Stimulated activated effector memory CD8-positive, alpha-beta T cell treated with anti-CD3 and anti-CD28 coated beads, Interleukin-12 subunit alpha, Interleukin-12 subunit beta, amount 100 ng/mL, for 72 hours (primary cell): ENCODE results near the gene ZNF267.
"Not testable (repeated sequence)": the region's sequence is repeated elsewhere in the genome, so short reads cannot be mapped to it uniquely, and the experiment has no call there.

Experiments
- ATAC-seq: fragments of 150-1000 bp; cut with Tn5 transposase; 2 replicates; pipeline ENCODE4 v1.10.0; 2021
- DNase-seq, 2 donors: peaks; one replicate each; pipeline ENCODE4 v3.0.0; 2021 to 2022; ENCODE audit warnings: low spot score in 2 of 2
- H3K27ac Mint-ChIP-seq: one replicate; pipeline ENCODE4 v1.8.0; 2022; ENCODE audit warnings: mild to moderate bottlenecking, mixed read lengths
- H3K36me3 Mint-ChIP-seq: one replicate; pipeline ENCODE4 v1.8.0; 2022; ENCODE audit warnings: mild to moderate bottlenecking, mixed read lengths
- H3K4me1 Mint-ChIP-seq: one replicate; pipeline ENCODE4 v1.8.0; 2022; ENCODE audit warnings: mixed read lengths
- H3K4me3 Mint-ChIP-seq: one replicate; pipeline ENCODE4 v1.8.0; 2022; ENCODE audit warnings: mild to moderate bottlenecking, mixed read lengths
- H3K9me3 Mint-ChIP-seq: one replicate; pipeline ENCODE4 v1.8.0; 2022; ENCODE audit warnings: mixed read lengths

Gene ZNF267

GRCh38 chr16:31913668-31914067 is 40.1 kb downstream of the ZNF267 start:
- no peak overlapping the region for H3K4me3 Mint-ChIP-seq
- H3K4me1 Mint-ChIP-seq, result peaks cover 16% of the 10 kb centered on the region
- peak overlapping the region; percentile 32 for H3K27ac Mint-ChIP-seq
- H3K36me3 Mint-ChIP-seq, result peaks cover 100% of the 10 kb centered on the region
- peaks cover 54% of the 10 kb centered on the region for H3K9me3 Mint-ChIP-seq
- DNase-seq (no peak), ATAC-seq (no peak)

- peaks cover 100% of the 10 kb centered on the region for H3K36me3 Mint-ChIP-seq
- H3K4me1 Mint-ChIP-seq, result peaks cover 16% of the 10 kb centered on the region
- H3K9me3 Mint-ChIP-seq, result peaks cover 50% of the 10 kb centered on the region
- no peak overlapping the region for H3K4me3 Mint-ChIP-seq
- ATAC-seq (no peak), DNase-seq (no peak)
- peak overlapping the region; percentile 88 for H3K27ac Mint-ChIP-seq
These were observed 42.5 kb downstream of the ZNF267 start for GRCh38 chr16:31916056-31916488.

DNA sequence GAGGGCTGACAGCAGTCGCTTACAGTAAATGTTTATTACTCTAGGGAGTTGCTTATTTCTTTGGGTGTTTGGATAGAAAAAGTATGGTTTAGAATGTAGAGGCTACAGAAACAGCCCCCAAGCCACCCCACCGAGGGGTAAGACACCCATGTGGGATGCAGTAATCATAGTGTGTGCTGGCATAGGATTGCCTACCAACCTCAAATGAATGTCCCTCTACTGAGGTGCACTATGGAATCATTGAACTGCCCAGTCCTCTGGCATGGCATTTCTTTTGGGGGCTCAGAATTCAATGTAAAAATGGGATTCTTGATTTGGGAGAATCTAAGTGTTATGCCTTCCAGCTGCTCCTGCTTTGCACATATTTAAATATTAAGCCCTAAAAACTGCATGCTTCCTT is 46.8 kb downstream of the ZNF267 start:
- Mint-ChIP-seq H3K4me1 (no peaks in the 10 kb centered on the region), H3K27ac (peak overlapping the region; percentile 79), H3K36me3 (peaks cover 86% of the 10 kb centered on the region), H3K9me3 (peaks cover 34% of the 10 kb centered on the region), H3K4me3 (no peak overlapping the region)
- DNase-seq, result no peak
- ATAC-seq, result no peak

- H3K27ac Mint-ChIP-seq, H3K4me1 Mint-ChIP-seq, ATAC-seq, DNase-seq, H3K36me3 Mint-ChIP-seq, H3K9me3 Mint-ChIP-seq, H3K4me3 Mint-ChIP-seq: not testable (repeated sequence)
These were observed 78.2 kb downstream of the ZNF267 start for GRCh38 chr16:31951806-31952205.

- H3K27ac Mint-ChIP-seq, DNase-seq, H3K4me3 Mint-ChIP-seq, H3K4me1 Mint-ChIP-seq, H3K9me3 Mint-ChIP-seq, H3K36me3 Mint-ChIP-seq: not testable (repeated sequence)
- ATAC-seq, result peak; percentile 86
These were observed 78.6 kb downstream of the ZNF267 start for GRCh38 chr16:31952206-31952605.

GRCh38 chr16:31956221-31956620 is 82.6 kb downstream of the ZNF267 start:
- not testable (repeated sequence) for DNase-seq, ATAC-seq
- H3K36me3 Mint-ChIP-seq, result peaks cover 13% of the 10 kb centered on the region

GRCh38 chr16:31960186-31960910 is 86.7 kb downstream of the ZNF267 start:
- DNase-seq, ATAC-seq, H3K9me3 Mint-ChIP-seq, H3K4me3 Mint-ChIP-seq: not testable (repeated sequence)
- Mint-ChIP-seq H3K36me3 (peaks cover 13% of the 10 kb centered on the region), H3K27ac (peak overlapping the region; percentile 90), H3K4me1 (peaks cover 14% of the 10 kb centered on the region)

More at GRCh38 chr16:31956221-31956620, 82.6 kb downstream of the ZNF267 start:
- not testable (repeated sequence) for H3K27ac Mint-ChIP-seq, H3K9me3 Mint-ChIP-seq, H3K4me3 Mint-ChIP-seq
- H3K4me1 Mint-ChIP-seq, result peaks cover 14% of the 10 kb centered on the region
